PC-3 (cell line): ENCODE measurements around the gene JPH4. TPM values are rescaled to one million over a fixed set of nuclear protein-coding genes. Genes with fewer than 3 reads are reported as not detected.
"Not testable (repeated sequence)": the region's sequence is repeated elsewhere in the genome, so short reads cannot be mapped to it uniquely, and the experiment has no call there.

Experiments used
- ATAC-seq: fragments of 200-7000 bp; cut with Tn5 transposase; 2 replicates; pipeline ENCODE4 v1.9.1; 2020; ENCODE audit warnings: mild to moderate bottlenecking, moderate library complexity
- BruUV-seq: library from RNA; stranded (reverse); fragments of 400-500 nt; replicated peaks from 2 replicates; lab custom pipeline; 2021; lab: Mats Ljungman, UMichigan
- CTCF ChIA-PET: fragments of 300-600 bp; sonication (Branson Sonifier 250); formaldehyde crosslinking; loops from one replicate; lab custom pipeline; 2022; ENCODE audit warnings: antibody characterized with exemption; lab: Charles Lee
- POLR2A ChIA-PET: fragments of 300-600 bp; sonication (Branson Sonifier 250); formaldehyde crosslinking; loops from one replicate; lab custom pipeline; 2022; ENCODE audit warnings: antibody characterized with exemption; ENCODE audit not compliant: unreplicated experiment; lab: Charles Lee
- DNase-seq: peaks from one replicate; pipeline ENCODE4 v3.0.0-alpha.2; 2015
- H2AFZ ChIP-seq: fragments of 300-600 bp; sonication (generic); 2 replicates; pipeline ENCODE4 v1.6.0; 2016; ENCODE audit warnings: antibody characterized with exemption, low read length
- H3F3A ChIP-seq: fragments of 300-600 bp; sonication (generic); one replicate; pipeline ENCODE4 v1.6.0; 2017; ENCODE audit warnings: antibody characterized with exemption, low read length, control low read depth, mild to moderate bottlenecking; ENCODE audit not compliant: unreplicated experiment
- H3K27ac ChIP-seq: fragments of 300-600 bp; sonication (generic); 2 replicates; pipeline ENCODE4 v1.5.1; 2016; ENCODE audit warnings: mild to moderate bottlenecking, low read length
- H3K27me3 ChIP-seq: fragments of 300-600 bp; sonication (generic); 2 replicates; pipeline ENCODE4 v1.6.1; 2016; ENCODE audit warnings: low read length, mixed read lengths
- H3K36me3 ChIP-seq: fragments of 300-600 bp; sonication (generic); 2 replicates; pipeline ENCODE4 v1.6.1; 2016; ENCODE audit warnings: low read depth, mixed run types, low read length, mixed read lengths
- H3K4me1 ChIP-seq: fragments of 300-600 bp; sonication (generic); 2 replicates; pipeline ENCODE4 v1.5.1; 2016; ENCODE audit warnings: low read length; ENCODE audit not compliant: insufficient read depth
- H3K4me2 ChIP-seq: fragments of 300-600 bp; sonication (generic); 2 replicates; pipeline ENCODE4 v1.6.0; 2016; ENCODE audit warnings: low read length
- H3K4me3 ChIP-seq: fragments of 300-600 bp; sonication (generic); 2 replicates; pipeline ENCODE4 v1.5.1; 2016; ENCODE audit warnings: mild to moderate bottlenecking, low read length, mixed read lengths
- H3K79me2 ChIP-seq: fragments of 300-600 bp; sonication (generic); 2 replicates; pipeline ENCODE4 v1.6.1; 2017; ENCODE audit warnings: low read length, mixed read lengths
- H3K9ac ChIP-seq: fragments of 300-600 bp; sonication (generic); 2 replicates; pipeline ENCODE4 v1.6.0; 2016; ENCODE audit warnings: mild to moderate bottlenecking, low read length
- H3K9me2 ChIP-seq: fragments of 300-600 bp; sonication (generic); replicated peaks from 2 replicates; pipeline ENCODE4 v1.6.1; 2016; ENCODE audit warnings: mixed run types, low read length, mixed read lengths
- H3K9me3 ChIP-seq: fragments of 300-600 bp; sonication (generic); 2 replicates; pipeline ENCODE4 v1.6.1; 2016; ENCODE audit warnings: low read length, mixed read lengths
- H4K20me1 ChIP-seq: fragments of 300-600 bp; sonication (generic); 2 replicates; pipeline ENCODE4 v1.6.1; 2016; ENCODE audit warnings: low read length, mixed read lengths
- EZH2 ChIP-seq: fragments of 300-600 bp; sonication (generic); IDR thresholded peaks from one replicate; pipeline ENCODE4 v1.6.1; 2017; ENCODE audit warnings: antibody characterized with exemption, mild to moderate bottlenecking, low read length; ENCODE audit not compliant: unreplicated experiment
- EZH2phosphoT487 ChIP-seq: fragments of 300-600 bp; sonication (generic); IDR thresholded peaks from 2 replicates; pipeline ENCODE4 v1.6.1; 2018; ENCODE audit warnings: mild to moderate bottlenecking, antibody characterized with exemption, low read length, borderline replicate concordance
- intact Hi-C: fragments of 100-400 bp; cut with micrococcal nuclease; formaldehyde crosslinking; loops from 2 replicates; pipeline ENCODE4 v1.9.0; 2023
- total RNA-seq: library from RNA; depleted of rRNA; stranded (reverse); fragments of >200 nt; gene quantifications from 2 replicates; pipeline ENCODE4 v1.2.3, GENCODE V29; 2014
- TF ChIP-seq, protein P1 (sequence below): fragments of 300-600 bp; sonication (generic); conservative IDR thresholded peaks from 2 replicates; pipeline ENCODE4 v1.5.1; 2017; ENCODE audit warnings: antibody characterized with exemption, low read depth, mild to moderate bottlenecking, low read length

JPH4 gene
- total RNA-seq, 1 experiment from 2014 or later, result not detected

- H2AFZ ChIP-seq, BruUV-seq, H3K9me2 ChIP-seq, POLR2A ChIA-PET, H3K9me3 ChIP-seq, H3K9ac ChIP-seq, H4K20me1 ChIP-seq, H3K4me3 ChIP-seq, H3K79me2 ChIP-seq, ATAC-seq, CTCF ChIA-PET, H3F3A ChIP-seq, intact Hi-C loops, H3K27me3 ChIP-seq, H3K4me2 ChIP-seq, H3K36me3 ChIP-seq, DNase-seq, H3K4me1 ChIP-seq, H3K27ac ChIP-seq: not testable (repeated sequence)
Observed at GRCh38 chr14:23583761-23584526, 5.4 kb upstream of the JPH4 start.

DNA sequence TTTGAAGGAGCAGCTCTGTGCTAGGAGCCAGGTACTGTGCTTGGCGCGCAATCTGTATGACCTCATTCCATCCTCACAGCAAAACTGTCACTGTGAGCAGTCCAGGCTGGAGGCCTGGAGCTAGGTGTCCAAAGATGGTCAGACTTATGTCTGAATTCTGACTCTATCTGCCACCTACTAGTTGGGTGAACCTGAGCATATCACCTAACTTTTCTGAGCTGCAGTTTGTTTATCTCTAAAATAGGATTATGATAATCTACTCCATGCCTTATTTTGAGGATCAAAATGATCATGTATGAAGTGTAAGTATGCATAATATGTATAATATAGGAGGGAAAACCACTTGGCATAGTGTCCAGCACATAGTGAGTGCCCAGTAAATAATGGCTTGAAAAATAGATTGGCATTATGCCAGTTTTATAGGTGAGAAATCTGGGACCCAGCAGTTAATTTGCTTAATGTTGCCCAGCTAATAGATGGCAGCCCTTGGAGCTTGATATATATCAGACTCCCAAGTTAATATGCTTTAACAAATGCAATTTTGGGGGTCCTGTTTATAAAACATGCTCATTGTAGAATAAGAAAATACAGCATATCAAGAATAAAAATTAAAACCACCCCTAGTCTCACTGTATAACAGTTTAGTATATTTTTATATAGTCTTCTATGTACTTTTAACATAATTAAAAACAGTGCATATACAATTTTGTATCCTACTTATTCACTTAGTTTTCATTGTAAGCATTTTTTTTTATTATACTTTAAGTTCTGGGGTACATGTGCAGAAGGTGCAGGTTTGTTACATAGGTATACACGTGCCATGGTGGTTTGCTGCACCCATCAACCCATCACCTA lies 4.5 kb upstream of the JPH4 start:
- H2AFZ ChIP-seq, result no peak overlapping the region
- no peak for TF ChIP-seq EZH2phosphoT487
- TF ChIP-seq, protein P1, sequence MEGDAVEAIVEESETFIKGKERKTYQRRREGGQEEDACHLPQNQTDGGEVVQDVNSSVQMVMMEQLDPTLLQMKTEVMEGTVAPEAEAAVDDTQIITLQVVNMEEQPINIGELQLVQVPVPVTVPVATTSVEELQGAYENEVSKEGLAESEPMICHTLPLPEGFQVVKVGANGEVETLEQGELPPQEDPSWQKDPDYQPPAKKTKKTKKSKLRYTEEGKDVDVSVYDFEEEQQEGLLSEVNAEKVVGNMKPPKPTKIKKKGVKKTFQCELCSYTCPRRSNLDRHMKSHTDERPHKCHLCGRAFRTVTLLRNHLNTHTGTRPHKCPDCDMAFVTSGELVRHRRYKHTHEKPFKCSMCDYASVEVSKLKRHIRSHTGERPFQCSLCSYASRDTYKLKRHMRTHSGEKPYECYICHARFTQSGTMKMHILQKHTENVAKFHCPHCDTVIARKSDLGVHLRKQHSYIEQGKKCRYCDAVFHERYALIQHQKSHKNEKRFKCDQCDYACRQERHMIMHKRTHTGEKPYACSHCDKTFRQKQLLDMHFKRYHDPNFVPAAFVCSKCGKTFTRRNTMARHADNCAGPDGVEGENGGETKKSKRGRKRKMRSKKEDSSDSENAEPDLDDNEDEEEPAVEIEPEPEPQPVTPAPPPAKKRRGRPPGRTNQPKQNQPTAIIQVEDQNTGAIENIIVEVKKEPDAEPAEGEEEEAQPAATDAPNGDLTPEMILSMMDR, result no peak
- no peaks in the 10 kb centered on the region for H3K4me1 ChIP-seq
- DNase-seq (no peak), ATAC-seq (no peak)
- no peaks in the 10 kb centered on the region for H4K20me1 ChIP-seq
- H3K27me3 ChIP-seq, result peaks cover 14% of the 10 kb centered on the region
- ChIA-PET POLR2A (no interaction called here), CTCF (interaction anchor here (0.6 kb wide), 1 partner anchor 16 kb away, joined by 3 read pairs; no protein-coding TSS in a partner anchor)
- H3K36me3 ChIP-seq, result no peaks in the 10 kb centered on the region
- H3K9ac ChIP-seq, result no peak overlapping the region
- no peaks in the 10 kb centered on the region for H3K79me2 ChIP-seq
- no peak overlapping the region for H3K4me2 ChIP-seq
- H3K27ac ChIP-seq, result no peak overlapping the region
- no peaks in the 10 kb centered on the region for H3K9me2 ChIP-seq
- no TSS peak for BruUV-seq
- intact Hi-C loops, result no loop called here
- H3F3A ChIP-seq, result no peaks in the 10 kb centered on the region
- H3K9me3 ChIP-seq, result no peaks in the 10 kb centered on the region
- no peak overlapping the region for H3K4me3 ChIP-seq

- POLR2A ChIA-PET, result no interaction called here
Observed at GRCh38 chr14:23580948-23581281, 2.3 kb upstream of the JPH4 start.

More at GRCh38 chr14:23580948-23581281, 2.3 kb upstream of the JPH4 start:
- Histone ChIP-seq H3K4me3 (no peak overlapping the region), H4K20me1 (no peaks in the 10 kb centered on the region), H3K36me3 (no peaks in the 10 kb centered on the region), H3K4me1 (no peaks in the 10 kb centered on the region), H3K9me2 (no peaks in the 10 kb centered on the region), H3K79me2 (no peaks in the 10 kb centered on the region), H3K27ac (no peak overlapping the region), H3K27me3 (peaks cover 30% of the 10 kb centered on the region), H3K9me3 (no peaks in the 10 kb centered on the region), H3K9ac (no peak overlapping the region), H3F3A (no peaks in the 10 kb centered on the region), H3K4me2 (no peak overlapping the region), H2AFZ (no peak overlapping the region)
- no peak for ATAC-seq
- no peak for DNase-seq
- no TSS peak for BruUV-seq
- TF ChIP-seq EZH2phosphoT487, result no peak
- TF ChIP-seq EZH2, result no peak
- TF ChIP-seq, protein P1, result no peak
- CTCF ChIA-PET, result no interaction called here
- intact Hi-C loops, result no loop called here
